Naive thymus-derived CD4-positive, alpha-beta T cell (primary cell): ENCODE results near the gene MCUB. TPM values are rescaled to one million over a fixed set of nuclear protein-coding genes. Genes with fewer than 3 reads are reported as not detected.

Experiments
- ATAC-seq: fragments of 150-1000 bp; cut with Tn5 transposase; 2 replicates; pipeline ENCODE4 v1.10.0; 2021; ENCODE audit warnings: mild to moderate bottlenecking, moderate library complexity
- CTCF ChIA-PET: fragments of 350-600 bp; sonication (Branson Sonifier 250); formaldehyde crosslinking; loops from one replicate; lab custom pipeline; 2021; ENCODE audit warnings: antibody characterized with exemption; lab: Charles Lee
- POLR2A ChIA-PET: fragments of 350-600 bp; sonication (Branson Sonifier 250); formaldehyde crosslinking; loops from one replicate; lab custom pipeline; 2021; ENCODE audit warnings: antibody characterized with exemption, inconsistent platforms; lab: Charles Lee
- DNase-seq, 9 donors: peaks; one replicate each; pipeline versions ENCODE4 v3.0.0 to v3.0.0-alpha.2; 2020 to 2022; ENCODE audit warnings: mixed read lengths in 1 of 9
- H3K27ac ChIP-seq: one replicate; pipeline ENCODE4 v1.7.0; 2013; ENCODE audit warnings: mild to moderate bottlenecking, low read depth, low read length, moderate library complexity
- H3K27me3 ChIP-seq, 2 donors: one replicate each; pipeline ENCODE4 v1.7.0; 2013; ENCODE audit warnings: low read length in 2 of 2, mild to moderate bottlenecking in 2 of 2, moderate library complexity in 2 of 2; ENCODE audit not compliant: control insufficient read depth in 2 of 2, insufficient read depth in 2 of 2
- H3K36me3 ChIP-seq, 3 experiments: 1 replicate in 2 of 3; 2 replicates in 1 of 3; pipeline ENCODE4 v1.7.0; 2013; ENCODE audit warnings: low read length in 3 of 3, mild to moderate bottlenecking in 3 of 3, moderate library complexity in 1 of 3; ENCODE audit not compliant: insufficient read depth in 3 of 3, control insufficient read depth in 2 of 3
- H3K4me1 ChIP-seq, 2 donors: one replicate each; pipeline ENCODE4 v1.7.0; 2013; ENCODE audit warnings: low read length in 2 of 2, mild to moderate bottlenecking in 2 of 2, moderate library complexity in 1 of 2; ENCODE audit not compliant: control insufficient read depth in 2 of 2, insufficient read depth in 2 of 2
- H3K4me3 ChIP-seq: 2 replicates; pipeline ENCODE4 v1.7.0; 2013; ENCODE audit warnings: mild to moderate bottlenecking, low read length
- H3K9me3 ChIP-seq, 3 experiments: 1 replicate in 2 of 3; 2 replicates in 1 of 3; pipeline ENCODE4 v1.7.0; 2013; ENCODE audit warnings: low read length in 3 of 3; ENCODE audit not compliant: control insufficient read depth in 2 of 3
- H3K27ac Mint-ChIP-seq, 9 donors: one replicate each; pipeline ENCODE4 v1.8.0; 2020 to 2022; ENCODE audit warnings: mixed read lengths in 9 of 9, mild to moderate bottlenecking in 8 of 9, moderate library complexity in 5 of 9, inconsistent platforms in 2 of 9
- H3K27me3 Mint-ChIP-seq, 5 donors: one replicate each; pipeline ENCODE4 v1.8.0; 2021 to 2022; ENCODE audit warnings: mixed read lengths in 5 of 5, mild to moderate bottlenecking in 1 of 5
- H3K36me3 Mint-ChIP-seq, 5 donors: one replicate each; pipeline ENCODE4 v1.8.0; 2020 to 2022; ENCODE audit warnings: mixed read lengths in 5 of 5, mild to moderate bottlenecking in 3 of 5, inconsistent platforms in 1 of 5
- H3K4me1 Mint-ChIP-seq, 7 donors: one replicate each; pipeline ENCODE4 v1.8.0; 2020 to 2022; ENCODE audit warnings: mixed read lengths in 7 of 7, mild to moderate bottlenecking in 3 of 7, inconsistent platforms in 1 of 7
- H3K4me3 Mint-ChIP-seq, 10 donors: one replicate each; pipeline ENCODE4 v1.8.0; 2020 to 2022; ENCODE audit warnings: mild to moderate bottlenecking in 10 of 10, mixed read lengths in 10 of 10, moderate library complexity in 6 of 10, inconsistent platforms in 2 of 10
- H3K9me3 Mint-ChIP-seq, 11 donors: one replicate each; pipeline ENCODE4 v1.8.0; 2020 to 2022; ENCODE audit warnings: mixed read lengths in 11 of 11, mild to moderate bottlenecking in 4 of 11, inconsistent platforms in 1 of 11, moderate library complexity in 1 of 11
- intact Hi-C, 2 donors: fragments of 100-400 bp; cut with micrococcal nuclease; formaldehyde crosslinking; loops; one replicate each; pipeline ENCODE4 v1.15.1; 2023
- polyA plus RNA-seq, 2 donors: library from polyadenylated mRNA; unstranded; fragments of 300-500 nt; fragmentation: Illumina TruSeq; gene quantifications; one replicate each; pipeline ENCODE4 v1.2.3, GENCODE V29; 2021
- total RNA-seq, 6 experiments: library from RNA in 5 of 6; stranded (reverse) in 5 of 6; gene quantifications; 1 replicate in 5 of 6; 2 replicates in 1 of 6; pipeline ENCODE4 v1.2.3 and lab custom pipeline; 2021 to 2026

MCUB gene
- total and polyA plus RNA-seq, 7 experiments from 2014 or later, result 83.4 to 207 (median 164) TPM

DNA sequence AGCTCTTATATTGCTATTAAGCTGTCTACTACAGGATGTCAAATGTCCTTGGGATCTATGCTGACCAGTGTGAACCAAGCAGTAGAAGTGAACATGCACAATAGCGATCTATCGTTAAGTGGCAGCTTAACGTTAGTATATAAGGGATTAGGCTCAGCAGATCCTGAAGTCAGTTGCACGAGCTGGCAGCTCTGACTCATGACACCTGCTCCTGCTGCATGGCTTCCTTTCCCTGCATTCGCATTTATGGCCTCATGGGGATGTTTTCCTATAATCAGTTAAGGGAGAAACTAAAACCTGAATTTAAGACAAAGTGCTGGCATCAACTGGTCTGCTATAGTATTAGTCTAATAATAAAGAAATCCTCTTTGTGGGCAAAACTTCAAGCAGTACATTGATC is 12.7 kb upstream of the MCUB start:
- H3K4me3 Mint-ChIP-seq, result peak overlapping the region in 2 of 10 donors; percentile 10 to 31
- ChIA-PET CTCF (interaction anchor here (0.6 to 0.9 kb wide), 2 partner anchors 20 to 111 kb away, joined by 3 read pairs; no protein-coding TSS in a partner anchor), POLR2A (interaction anchor here (0.9 to 2.0 kb wide), 4 partner anchors 10 to 110 kb away, joined by 3 to 7 read pairs (median 4); partner anchors contain the start of gene MCUB)
- peaks cover 17 to 42% (median 22%) of the 10 kb centered on the region in 5 donors for H3K36me3 Mint-ChIP-seq
- ATAC-seq (no peak), DNase-seq (no peak)
- peaks cover 0 to 19% (median 5%) of the 10 kb centered on the region in 11 donors for H3K9me3 Mint-ChIP-seq
- Histone ChIP-seq H3K27me3 (no peaks in the 10 kb centered on the region), H3K4me3 (no peak overlapping the region), H3K27ac (no peak overlapping the region), H3K9me3 (no peaks in the 10 kb centered on the region), H3K36me3 (no peaks in the 10 kb centered on the region), H3K4me1 (no peaks in the 10 kb centered on the region)
- peak overlapping the region in 3 of 9 donors; percentile 34 to 38 (median 35) for H3K27ac Mint-ChIP-seq
- H3K4me1 Mint-ChIP-seq, result peaks cover 11 to 48% (median 35%) of the 10 kb centered on the region in 7 donors
- H3K27me3 Mint-ChIP-seq, result no peaks in the 10 kb centered on the region
- intact Hi-C loops, result no loop called here

DNA sequence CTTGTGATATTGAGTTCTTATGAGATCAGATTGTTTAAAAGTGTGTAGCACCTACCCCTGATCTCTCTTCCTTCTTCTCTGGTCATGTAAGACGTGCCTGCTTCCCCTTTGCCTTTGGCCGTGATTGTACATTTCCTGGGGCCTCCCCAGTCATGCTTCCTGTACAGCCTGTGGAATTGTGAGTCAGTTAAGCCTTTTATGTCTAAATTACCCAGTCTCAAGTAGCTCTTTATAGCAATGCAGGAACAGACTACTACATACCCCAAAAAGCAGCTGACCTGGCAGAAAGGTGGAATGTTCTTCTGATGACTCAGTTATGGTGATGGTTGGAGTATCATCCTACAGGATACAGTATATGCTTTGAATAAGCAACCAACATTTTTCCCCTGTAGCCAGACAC is 11.4 kb upstream of the MCUB start:
- ChIA-PET POLR2A (interaction anchor here (0.6 to 1.4 kb wide), 2 partner anchors 11 to 94 kb away, joined by 3 to 4 read pairs; partner anchors contain the start of gene MCUB), CTCF (no interaction called here)
- Histone ChIP-seq H3K27ac (no peak overlapping the region), H3K36me3 (no peaks in the 10 kb centered on the region), H3K4me3 (no peak overlapping the region), H3K27me3 (no peaks in the 10 kb centered on the region), H3K9me3 (no peaks in the 10 kb centered on the region), H3K4me1 (no peaks in the 10 kb centered on the region)
- peaks cover 0 to 27% (median 5%) of the 10 kb centered on the region in 11 donors for H3K9me3 Mint-ChIP-seq
- H3K27ac Mint-ChIP-seq, result peak overlapping the region in 6 of 9 donors; percentile 1 to 73 (median 40)
- no peaks in the 10 kb centered on the region for H3K27me3 Mint-ChIP-seq
- intact Hi-C loops, result loop anchor here in 1 of 2 donors (1.0 kb wide), 1 partner anchor 12 kb away; the partner anchor contains the start of gene MCUB
- H3K4me1 Mint-ChIP-seq, result peaks cover 11 to 46% (median 35%) of the 10 kb centered on the region in 7 donors
- H3K36me3 Mint-ChIP-seq, result peaks cover 16 to 43% (median 31%) of the 10 kb centered on the region in 5 donors
- peak overlapping the region in 4 of 10 donors; percentile 8 to 55 (median 12) for H3K4me3 Mint-ChIP-seq
- ATAC-seq (peak; percentile 88), DNase-seq (no peak)

DNA sequence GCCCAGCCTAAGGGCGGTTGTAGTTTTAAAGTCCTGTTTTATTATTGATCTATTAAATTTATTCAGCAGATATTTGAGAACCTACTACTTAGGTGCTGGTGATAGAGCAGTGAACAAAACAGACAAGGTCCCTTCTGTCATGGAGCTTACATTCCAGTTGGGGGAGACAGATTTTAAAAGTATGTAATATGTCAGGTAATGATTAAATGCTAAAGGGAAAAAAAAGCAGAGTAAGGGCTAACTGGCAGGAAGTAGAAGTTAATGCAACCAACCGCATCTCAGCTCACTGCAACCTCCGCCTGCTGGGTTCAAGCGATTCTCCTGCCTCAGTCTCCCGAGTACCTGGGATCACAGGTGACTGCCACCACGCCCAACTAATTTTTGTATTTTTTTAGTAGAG is 7.8 kb upstream of the MCUB start:
- H3K9me3 ChIP-seq, result no peaks in the 10 kb centered on the region
- H3K4me3 ChIP-seq, result no peak overlapping the region
- Mint-ChIP-seq H3K4me3 (no peak overlapping the region), H3K27me3 (no peaks in the 10 kb centered on the region), H3K4me1 (peaks cover 11 to 58% (median 33%) of the 10 kb centered on the region in 7 donors), H3K27ac (no peak overlapping the region), H3K9me3 (peaks cover 0 to 39% (median 7%) of the 10 kb centered on the region in 11 donors), H3K36me3 (peaks cover 27 to 45% (median 34%) of the 10 kb centered on the region in 5 donors)
- no peaks in the 10 kb centered on the region for H3K4me1 ChIP-seq
- no peaks in the 10 kb centered on the region for H3K36me3 ChIP-seq
- ChIA-PET POLR2A (interaction anchor here (1.3 kb wide), 1 partner anchor 9 kb away, joined by 3 read pairs; no protein-coding TSS in a partner anchor), CTCF (interaction anchor here (0.9 kb wide), 1 partner anchor 106 kb away, joined by 7 read pairs; no protein-coding TSS in a partner anchor)
- no peak for ATAC-seq
- intact Hi-C loops, result no loop called here
- no peak overlapping the region for H3K27ac ChIP-seq
- no peak for DNase-seq
- no peaks in the 10 kb centered on the region for H3K27me3 ChIP-seq

DNA sequence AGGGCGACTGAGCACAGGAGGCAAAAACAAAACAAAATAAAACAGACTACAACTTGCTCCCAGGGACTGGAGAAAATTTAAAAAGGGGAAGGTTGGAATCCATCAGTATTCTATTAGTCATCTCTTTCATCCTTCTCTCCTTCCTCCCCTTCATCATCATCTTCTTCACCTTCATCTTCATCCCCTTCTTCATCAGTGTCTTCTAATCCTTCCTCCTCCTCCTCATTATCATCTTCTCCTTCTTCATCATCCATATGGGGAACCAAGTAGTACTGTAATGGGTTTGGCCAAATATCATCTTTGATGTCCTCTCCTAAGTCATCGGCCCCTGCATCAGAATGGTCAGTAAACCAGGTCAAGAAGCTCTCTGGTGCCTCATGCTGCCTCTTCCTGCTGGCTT is 6.9 kb upstream of the MCUB start:
- CTCF ChIA-PET, result no interaction called here
- intact Hi-C loops, result no loop called here
- no peak for DNase-seq
- Histone ChIP-seq H3K27ac (no peak overlapping the region), H3K4me1 (peaks cover 0 to under 1% of the 10 kb centered on the region in 2 donors), H3K36me3 (no peaks in the 10 kb centered on the region), H3K9me3 (no peaks in the 10 kb centered on the region), H3K4me3 (no peak overlapping the region), H3K27me3 (no peaks in the 10 kb centered on the region)
- H3K27me3 Mint-ChIP-seq, result no peaks in the 10 kb centered on the region
- no peak for ATAC-seq
- H3K4me1 Mint-ChIP-seq, result peaks cover 12 to 53% (median 31%) of the 10 kb centered on the region in 7 donors
- H3K9me3 Mint-ChIP-seq, result peaks cover 0 to 32% (median 7%) of the 10 kb centered on the region in 11 donors
- POLR2A ChIA-PET, result interaction anchor here (1.3 kb wide), 1 partner anchor 8 kb away, joined by 3 read pairs; no protein-coding TSS in a partner anchor
- peaks cover 20 to 39% (median 32%) of the 10 kb centered on the region in 5 donors for H3K36me3 Mint-ChIP-seq
- H3K4me3 Mint-ChIP-seq, result no peak overlapping the region
- H3K27ac Mint-ChIP-seq, result peak overlapping the region in 4 of 9 donors; percentile 5 to 51 (median 16)

DNA sequence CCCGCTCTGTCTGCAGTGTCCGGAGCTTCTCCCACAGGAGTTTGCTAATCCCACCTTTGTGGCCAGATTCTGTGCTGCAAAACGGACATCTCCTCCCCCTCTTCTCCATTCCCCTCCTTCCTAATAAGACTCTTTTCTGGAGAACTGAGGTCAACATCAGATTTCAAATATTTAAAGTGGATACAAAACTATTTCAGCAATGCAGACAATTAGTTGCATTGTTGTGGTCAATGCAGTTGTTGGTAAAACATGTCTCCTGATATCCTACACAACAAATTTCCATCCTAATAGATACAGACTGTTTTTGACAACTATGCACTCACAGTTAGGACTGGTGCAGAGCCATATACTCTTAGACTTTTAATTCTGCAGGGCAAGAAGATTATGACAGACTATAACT is 5.1 kb upstream of the MCUB start:
- DNase-seq (no peak), ATAC-seq (no peak)
- Histone ChIP-seq H3K9me3 (no peaks in the 10 kb centered on the region), H3K4me3 (no peak overlapping the region), H3K36me3 (no peaks in the 10 kb centered on the region), H3K27me3 (no peaks in the 10 kb centered on the region), H3K27ac (no peak overlapping the region), H3K4me1 (peaks cover 10 to 11% of the 10 kb centered on the region in 2 donors)
- Mint-ChIP-seq H3K4me3 (no peak overlapping the region), H3K9me3 (peaks cover 0 to 25% (median 6%) of the 10 kb centered on the region in 11 donors), H3K36me3 (peaks cover 14 to 36% (median 20%) of the 10 kb centered on the region in 5 donors), H3K27me3 (no peaks in the 10 kb centered on the region), H3K4me1 (peaks cover 11 to 49% (median 26%) of the 10 kb centered on the region in 7 donors), H3K27ac (peak overlapping the region in 4 of 9 donors; percentile 13 to 61 (median 19))
- ChIA-PET POLR2A (interaction anchor here (0.8 to 1.4 kb wide), 2 partner anchors 17 to 146 kb away, joined by 5 to 7 read pairs; no protein-coding TSS in a partner anchor), CTCF (interaction anchor here (1.1 kb wide), 1 partner anchor 12 kb away, joined by 3 read pairs; no protein-coding TSS in a partner anchor)
- intact Hi-C loops, result no loop called here

DNA sequence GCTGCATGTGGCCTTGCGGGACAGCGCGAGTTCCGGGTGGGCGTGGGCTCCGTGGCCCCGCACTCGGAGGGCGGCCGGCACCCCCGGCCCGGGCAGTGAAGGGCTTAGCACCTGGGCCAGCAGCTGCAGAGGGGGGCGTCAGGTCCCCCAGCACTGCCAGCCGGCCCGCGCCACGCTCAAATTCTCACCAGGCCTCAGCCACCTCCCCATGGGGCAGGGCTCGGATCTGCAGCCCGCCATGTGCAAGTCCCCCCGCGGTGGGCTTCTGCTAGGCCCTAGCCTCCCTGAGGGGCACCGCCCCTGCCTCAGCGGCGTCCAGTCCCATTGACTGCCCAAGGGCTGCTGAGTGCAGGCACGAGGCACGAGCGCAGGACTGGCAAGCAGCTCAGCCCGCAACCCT is 2.6 kb upstream of the MCUB start:
- ChIA-PET POLR2A (interaction anchor here (1.0 to 4.7 kb wide), 5 partner anchors 10 to 102 kb away, joined by 3 to 66 read pairs (median 11); no protein-coding TSS in a partner anchor), CTCF (interaction anchor here (2.9 kb wide), 1 partner anchor 101 kb away, joined by 14 read pairs; no protein-coding TSS in a partner anchor)
- intact Hi-C loops, result no loop called here
- Histone ChIP-seq H3K9me3 (no peaks in the 10 kb centered on the region), H3K4me1 (peaks cover 19 to 20% of the 10 kb centered on the region in 2 donors), H3K4me3 (no peak overlapping the region), H3K27ac (no peak overlapping the region), H3K27me3 (no peaks in the 10 kb centered on the region), H3K36me3 (peaks cover 0 to 7% (median 0%) of the 10 kb centered on the region in 3 experiments)
- no peak for DNase-seq
- ATAC-seq, result no peak
- H3K36me3 Mint-ChIP-seq, result peaks cover 14 to 36% (median 23%) of the 10 kb centered on the region in 5 donors
- H3K27me3 Mint-ChIP-seq, result no peaks in the 10 kb centered on the region
- H3K4me1 Mint-ChIP-seq, result peaks cover 15 to 55% (median 33%) of the 10 kb centered on the region in 7 donors
- H3K27ac Mint-ChIP-seq, result peak overlapping the region in 1 of 9 donors; percentile 97
- peaks cover 0 to 20% (median 5%) of the 10 kb centered on the region in 11 donors for H3K9me3 Mint-ChIP-seq
- H3K4me3 Mint-ChIP-seq, result no peak overlapping the region
